IMR-90 (cell line): Measurements from ENCODE around the gene CD46.

Experiments
- CTCF ChIP-seq: conservative IDR thresholded peaks from 2 replicates; pipeline ENCODE4 v1.5.1; 2012; ENCODE audit warnings: mild to moderate bottlenecking, low read depth, low read length, improper control_type of control experiment
- POLR2A ChIP-seq: IDR thresholded peaks from 2 replicates; pipeline ENCODE4 v1.6.1; 2012; ENCODE audit warnings: mild to moderate bottlenecking, low read depth, low read length

GRCh38 chr1:207838156-207839082 lies 86.6 kb downstream of the CD46 start:
- no peak for TF ChIP-seq CTCF
- TF ChIP-seq POLR2A: no peak
